K562 (cell line): ENCODE data around the gene SERPINA1. TPM values are rescaled to one million over a fixed set of nuclear protein-coding genes. Genes with fewer than 3 reads are reported as not detected.

Experiments used
- ATAC-seq: fragments of 200-7000 bp; cut with Tn5 transposase; 3 replicates; pipeline ENCODE4 v1.9.1; 2020; ENCODE audit warnings: moderate library complexity
- BruUV-seq: library from RNA; stranded (reverse); fragments of 400-500 nt; replicated peaks from 2 replicates; lab custom pipeline; 2021; lab: Mats Ljungman, UMichigan
- CTCF ChIA-PET: fragments of 300-600 bp; formaldehyde crosslinking; extraction: SDS; loops from one replicate; lab custom pipeline; 2021; ENCODE audit warnings: low intra/inter-chr PET ratio; lab: Yijun Ruan, JAX
- POLR2A ChIA-PET: fragments of 300-600, 350-650 bp; sonication (Branson Sonifier 250); formaldehyde crosslinking; extraction: SDS; loops from one replicate; lab custom pipeline; 2021; ENCODE audit warnings: antibody characterized with exemption, inconsistent platforms; lab: Yijun Ruan, JAX
- DNase-seq, 4 experiments: peaks; one replicate each; pipeline versions ENCODE4 v3.0.0 to v3.0.0-alpha.2; 2011 to 2018; ENCODE audit warnings: low spot score in 3 of 4, mixed read lengths in 3 of 4; ENCODE audit errors: extremely low read depth in 1 of 4
- FAIRE-seq: peaks from 2 replicates; lab custom pipeline; 2011; peaks lifted over from hg19 to GRCh38; lab: Jason Lieb, UNC
- H2AFZ ChIP-seq: 2 replicates; pipeline ENCODE4 v1.6.0; 2011; ENCODE audit warnings: low read depth, low read length, control low read depth, inconsistent platforms
- H3K27ac ChIP-seq: fragments of 200-600 bp; 3 replicates; pipeline ENCODE4 v1.8.0; 2011; ENCODE audit warnings: low read depth, mild to moderate bottlenecking, control low read depth, inconsistent platforms, low read length, moderate library complexity, mixed read lengths; ENCODE audit errors: extremely low read depth
- H3K27me3 ChIP-seq, 2 experiments: fragments of 300-600 bp in 1 of 2; 2 replicates in 1 of 2; 3 replicates in 1 of 2; pipeline versions ENCODE4 v1.6.0 to v1.8.0; 2011; ENCODE audit warnings: inconsistent platforms in 2 of 2, low read length in 2 of 2, mild to moderate bottlenecking in 1 of 2, mixed read lengths in 1 of 2, moderate library complexity in 1 of 2; ENCODE audit not compliant: control insufficient read depth in 2 of 2, insufficient read depth in 2 of 2
- H3K36me3 ChIP-seq: fragments of 300-600 bp; 3 replicates; pipeline ENCODE4 v1.8.0; 2011; ENCODE audit warnings: mild to moderate bottlenecking, low read length, inconsistent platforms; ENCODE audit not compliant: control insufficient read depth, insufficient read depth
- H3K4me1 ChIP-seq, 2 experiments: fragments of 200-600 bp in 1 of 2; replicated peaks in 1 of 2; 2 replicates in 1 of 2; 3 replicates in 1 of 2; pipeline versions ENCODE4 v1.5.1 to v1.8.0; 2011; ENCODE audit warnings: inconsistent platforms in 2 of 2, low read length in 2 of 2, mild to moderate bottlenecking in 1 of 2, mixed read lengths in 1 of 2, moderate library complexity in 1 of 2; ENCODE audit not compliant: control insufficient read depth in 2 of 2, insufficient read depth in 2 of 2
- H3K4me2 ChIP-seq: 2 replicates; pipeline ENCODE4 v1.6.1; 2011; ENCODE audit warnings: low read length, control low read depth, inconsistent platforms, mixed read lengths; ENCODE audit not compliant: insufficient read depth
- H3K4me3 ChIP-seq: fragments of 200-600 bp; sonication (generic), shearing (Covaris generic); 2 replicates; pipeline ENCODE4 v1.5.1; 2016; ENCODE audit warnings: control low read depth, inconsistent platforms
- H3K79me2 ChIP-seq: fragments of 200-600 bp; 3 replicates; pipeline ENCODE4 v1.8.0; 2011; ENCODE audit warnings: low read length, inconsistent platforms; ENCODE audit not compliant: control insufficient read depth, insufficient read depth
- H3K9ac ChIP-seq, 2 experiments: 2 replicates each; pipeline versions ENCODE4 v1.6.0 to v1.6.1; 2011; ENCODE audit warnings: low read depth in 2 of 2, low read length in 2 of 2, control low read depth in 1 of 2, inconsistent platforms in 1 of 2, mild to moderate bottlenecking in 1 of 2, mixed read lengths in 1 of 2; ENCODE audit not compliant: insufficient read depth in 1 of 2
- H3K9me1 ChIP-seq: one replicate; pipeline ENCODE4 v1.6.0; 2011; ENCODE audit warnings: inconsistent platforms, mild to moderate bottlenecking, low read length, moderate library complexity; ENCODE audit not compliant: control insufficient read depth, insufficient read depth
- H3K9me3 ChIP-seq: replicated peaks from 2 replicates; pipeline ENCODE4 v1.5.1; 2011; ENCODE audit warnings: low read depth, low read length, inconsistent platforms; ENCODE audit not compliant: control insufficient read depth, insufficient read depth
- H4K20me1 ChIP-seq: replicated peaks from 2 replicates; pipeline ENCODE4 v1.6.1; 2011; ENCODE audit warnings: low read length, inconsistent platforms, mixed read lengths; ENCODE audit not compliant: control insufficient read depth, insufficient read depth
- DACH1 ChIP-seq: fragments of 450-650 bp; IDR thresholded peaks from 2 replicates; pipeline ENCODE4 v1.6.1; 2018; ENCODE audit not compliant: partially characterized antibody
- PRPF4 ChIP-seq: fragments of 200-400 bp; formaldehyde crosslinking; IDR thresholded peaks from one replicate; pipeline ENCODE4 v1.6.1; 2017; ENCODE audit warnings: low read length, low read depth, mild to moderate bottlenecking; ENCODE audit not compliant: insufficient read depth, poor library complexity, severe bottlenecking
- SMAD1 ChIP-seq: fragments of 150-350 bp; IDR thresholded peaks from 2 replicates; pipeline ENCODE4 v1.6.1; 2014; ENCODE audit warnings: low read length, low read depth; ENCODE audit not compliant: partially characterized antibody
- TEAD2 ChIP-seq: fragments of 450-650 bp; IDR thresholded peaks from 2 replicates; pipeline ENCODE4 v1.6.1; 2016; ENCODE audit warnings: missing genetic modification characterization, control low read depth, missing compliant biosample characterization
- WGBS: fragments of 100-300 bp; shearing (Covaris generic); methylation state at CpG from one replicate; pipeline ENCODE4 v1.1.6; 2016; ENCODE audit warnings: low coverage, mixed read lengths; ENCODE audit not compliant: insufficient coverage; ENCODE audit errors: missing lambda C conversion rate; 5-methylcytosine and 5-hydroxymethylcytosine counted together
- in situ Hi-C: fragments of 300-500 bp; cut with MboI; formaldehyde crosslinking; loops from 4 replicates; pipeline ENCODE4 v1.15.0; 2018; ENCODE audit warnings: inconsistent platforms, mixed read lengths
- intact Hi-C: fragments of 100-400 bp; cut with micrococcal nuclease; formaldehyde crosslinking; loops from 2 replicates; pipeline ENCODE4 v1.14.2; 2022
- polyA plus RNA-seq, 8 experiments: library from polyadenylated mRNA; depleted of rRNA in 4 of 8; stranded (reverse) in 5 of 8; unstranded in 3 of 8; fragments of >200 nt; fragmentation: Nextera tagmentation in 2 of 8; fragmentation: Illumina TruSeq in 1 of 8; extraction: Ambion mirVana in 2 of 8; extraction: Trizol in 1 of 8; gene quantifications; 2 replicates each; pipeline versions ENCODE4 v1.2.1 to v1.2.3, GENCODE V29; 2011 to 2014; ENCODE audit warnings: inconsistent platforms in 1 of 8, missing spikeins in 1 of 8
- total RNA-seq, 7 experiments: library from RNA; depleted of rRNA in 6 of 7; stranded (reverse); fragments of >200 nt in 6 of 7; fragmentation: Illumina TruSeq in 2 of 7; extraction: Trizol in 2 of 7; gene quantifications; 2 replicates each; pipeline versions ENCODE4 v1.2.1 to v1.2.3, GENCODE V29; 2011 to 2021; ENCODE audit warnings: low replicate concordance in 1 of 7
- TF ChIP-seq, protein P1 (sequence below): fragments of 450-650 bp; IDR thresholded peaks from 2 replicates; pipeline ENCODE4 v1.6.1; 2016; ENCODE audit warnings: low read depth
- TF ChIP-seq, protein P2 (sequence below): fragments of 250-450 bp; sonication (Bioruptor Pico); IDR thresholded peaks from 2 replicates; pipeline ENCODE4 v1.9.0; 2021; ENCODE audit warnings: mild to moderate bottlenecking
- TF ChIP-seq, protein P3 (sequence below), 3 experiments: fragments of 200-800 bp in 1 of 3; fragments of 250-450 bp in 1 of 3; fragments of 450-650 bp in 1 of 3; sonication (Bioruptor Pico) in 1 of 3; sonication (Bioruptor generic) in 1 of 3; formaldehyde crosslinking in 1 of 3; IDR thresholded peaks; 2 replicates each; pipeline versions ENCODE4 v1.6.1 to v1.8.0; 2016 to 2022; ENCODE audit warnings: mild to moderate bottlenecking in 2 of 3, missing genetic modification characterization in 2 of 3, missing compliant biosample characterization in 1 of 3, moderate library complexity in 1 of 3

Gene SERPINA1
- total and polyA plus RNA-seq, 9 of the 15 experiments (the other 6 are each of a cell fraction or from before 2014, with no cell fraction given) = 4.1 TPM; not detected in 8

DNA sequence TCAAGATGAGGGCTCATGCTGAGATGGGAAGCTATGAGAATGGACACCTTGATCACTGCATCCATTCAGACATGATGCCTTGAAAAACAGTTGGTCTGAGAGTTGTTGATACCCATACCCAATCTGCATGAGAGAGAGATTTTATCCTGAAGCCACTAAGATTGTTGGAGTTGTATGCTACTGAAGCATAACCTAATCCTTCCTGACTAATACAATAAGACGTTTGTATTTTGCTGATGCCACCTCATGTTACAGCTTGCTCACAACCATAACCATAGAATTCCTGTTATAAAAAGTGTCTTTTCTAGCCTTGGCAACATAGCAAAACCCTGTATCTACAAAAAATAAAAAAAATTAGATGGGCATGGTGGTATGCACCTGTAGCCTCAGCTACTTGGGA, 12.7 kb upstream of the SERPINA1 start:
- TF ChIP-seq SMAD1 = no peak
- no peak for TF ChIP-seq PRPF4
- TF ChIP-seq, protein P1, sequence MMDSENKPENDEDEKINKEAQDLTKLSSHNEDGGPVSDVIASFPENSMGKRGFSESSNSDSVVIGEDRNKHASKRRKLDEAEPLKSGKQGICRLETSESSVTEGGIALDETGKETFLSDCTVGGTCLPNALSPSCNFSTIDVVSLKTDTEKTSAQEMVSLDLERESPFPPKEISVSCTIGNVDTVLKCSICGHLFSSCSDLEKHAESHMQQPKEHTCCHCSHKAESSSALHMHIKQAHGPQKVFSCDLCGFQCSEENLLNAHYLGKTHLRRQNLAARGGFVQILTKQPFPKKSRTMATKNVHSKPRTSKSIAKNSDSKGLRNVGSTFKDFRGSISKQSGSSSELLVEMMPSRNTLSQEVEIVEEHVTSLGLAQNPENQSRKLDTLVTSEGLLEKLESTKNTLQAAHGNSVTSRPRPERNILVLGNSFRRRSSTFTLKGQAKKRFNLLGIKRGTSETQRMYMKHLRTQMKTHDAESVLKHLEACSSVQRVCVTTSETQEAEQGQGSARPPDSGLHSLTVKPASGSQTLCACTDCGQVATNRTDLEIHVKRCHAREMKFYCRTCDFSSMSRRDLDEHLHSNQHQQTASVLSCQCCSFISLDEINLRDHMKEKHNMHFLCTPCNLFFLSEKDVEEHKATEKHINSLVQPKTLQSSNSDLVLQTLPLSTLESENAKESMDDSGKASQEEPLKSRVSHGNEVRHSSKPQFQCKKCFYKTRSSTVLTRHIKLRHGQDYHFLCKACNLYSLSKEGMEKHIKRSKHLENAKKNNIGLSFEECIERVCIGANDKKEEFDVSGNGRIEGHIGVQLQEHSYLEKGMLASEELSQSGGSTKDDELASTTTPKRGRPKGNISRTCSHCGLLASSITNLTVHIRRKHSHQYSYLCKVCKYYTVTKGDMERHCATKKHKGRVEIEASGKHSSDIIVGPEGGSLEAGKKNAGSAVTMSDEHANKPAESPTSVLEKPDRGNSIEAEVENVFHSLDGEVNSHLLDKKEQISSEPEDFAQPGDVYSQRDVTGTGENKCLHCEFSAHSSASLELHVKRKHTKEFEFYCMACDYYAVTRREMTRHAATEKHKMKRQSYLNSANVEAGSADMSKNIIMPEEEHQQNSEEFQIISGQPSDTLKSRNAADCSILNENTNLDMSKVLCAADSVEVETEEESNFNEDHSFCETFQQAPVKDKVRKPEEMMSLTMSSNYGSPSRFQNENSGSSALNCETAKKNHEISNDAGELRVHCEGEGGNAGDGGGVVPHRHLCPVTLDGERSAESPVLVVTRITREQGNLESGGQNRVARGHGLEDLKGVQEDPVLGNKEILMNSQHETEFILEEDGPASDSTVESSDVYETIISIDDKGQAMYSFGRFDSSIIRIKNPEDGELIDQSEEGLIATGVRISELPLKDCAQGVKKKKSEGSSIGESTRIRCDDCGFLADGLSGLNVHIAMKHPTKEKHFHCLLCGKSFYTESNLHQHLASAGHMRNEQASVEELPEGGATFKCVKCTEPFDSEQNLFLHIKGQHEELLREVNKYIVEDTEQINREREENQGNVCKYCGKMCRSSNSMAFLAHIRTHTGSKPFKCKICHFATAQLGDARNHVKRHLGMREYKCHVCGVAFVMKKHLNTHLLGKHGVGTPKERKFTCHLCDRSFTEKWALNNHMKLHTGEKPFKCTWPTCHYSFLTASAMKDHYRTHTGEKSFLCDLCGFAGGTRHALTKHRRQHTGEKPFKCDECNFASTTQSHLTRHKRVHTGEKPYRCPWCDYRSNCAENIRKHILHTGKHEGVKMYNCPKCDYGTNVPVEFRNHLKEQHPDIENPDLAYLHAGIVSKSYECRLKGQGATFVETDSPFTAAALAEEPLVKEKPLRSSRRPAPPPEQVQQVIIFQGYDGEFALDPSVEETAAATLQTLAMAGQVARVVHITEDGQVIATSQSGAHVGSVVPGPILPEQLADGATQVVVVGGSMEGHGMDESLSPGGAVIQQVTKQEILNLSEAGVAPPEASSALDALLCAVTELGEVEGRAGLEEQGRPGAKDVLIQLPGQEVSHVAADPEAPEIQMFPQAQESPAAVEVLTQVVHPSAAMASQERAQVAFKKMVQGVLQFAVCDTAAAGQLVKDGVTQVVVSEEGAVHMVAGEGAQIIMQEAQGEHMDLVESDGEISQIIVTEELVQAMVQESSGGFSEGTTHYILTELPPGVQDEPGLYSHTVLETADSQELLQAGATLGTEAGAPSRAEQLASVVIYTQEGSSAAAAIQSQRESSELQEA = no peak
- TF ChIP-seq, protein P2, sequence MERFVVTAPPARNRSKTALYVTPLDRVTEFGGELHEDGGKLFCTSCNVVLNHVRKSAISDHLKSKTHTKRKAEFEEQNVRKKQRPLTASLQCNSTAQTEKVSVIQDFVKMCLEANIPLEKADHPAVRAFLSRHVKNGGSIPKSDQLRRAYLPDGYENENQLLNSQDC (CRISPR knock-in tag) = no peak
- TF ChIP-seq TEAD2 (tag) = no peak
- TF ChIP-seq DACH1 = no peak
- TF ChIP-seq, protein P3, sequence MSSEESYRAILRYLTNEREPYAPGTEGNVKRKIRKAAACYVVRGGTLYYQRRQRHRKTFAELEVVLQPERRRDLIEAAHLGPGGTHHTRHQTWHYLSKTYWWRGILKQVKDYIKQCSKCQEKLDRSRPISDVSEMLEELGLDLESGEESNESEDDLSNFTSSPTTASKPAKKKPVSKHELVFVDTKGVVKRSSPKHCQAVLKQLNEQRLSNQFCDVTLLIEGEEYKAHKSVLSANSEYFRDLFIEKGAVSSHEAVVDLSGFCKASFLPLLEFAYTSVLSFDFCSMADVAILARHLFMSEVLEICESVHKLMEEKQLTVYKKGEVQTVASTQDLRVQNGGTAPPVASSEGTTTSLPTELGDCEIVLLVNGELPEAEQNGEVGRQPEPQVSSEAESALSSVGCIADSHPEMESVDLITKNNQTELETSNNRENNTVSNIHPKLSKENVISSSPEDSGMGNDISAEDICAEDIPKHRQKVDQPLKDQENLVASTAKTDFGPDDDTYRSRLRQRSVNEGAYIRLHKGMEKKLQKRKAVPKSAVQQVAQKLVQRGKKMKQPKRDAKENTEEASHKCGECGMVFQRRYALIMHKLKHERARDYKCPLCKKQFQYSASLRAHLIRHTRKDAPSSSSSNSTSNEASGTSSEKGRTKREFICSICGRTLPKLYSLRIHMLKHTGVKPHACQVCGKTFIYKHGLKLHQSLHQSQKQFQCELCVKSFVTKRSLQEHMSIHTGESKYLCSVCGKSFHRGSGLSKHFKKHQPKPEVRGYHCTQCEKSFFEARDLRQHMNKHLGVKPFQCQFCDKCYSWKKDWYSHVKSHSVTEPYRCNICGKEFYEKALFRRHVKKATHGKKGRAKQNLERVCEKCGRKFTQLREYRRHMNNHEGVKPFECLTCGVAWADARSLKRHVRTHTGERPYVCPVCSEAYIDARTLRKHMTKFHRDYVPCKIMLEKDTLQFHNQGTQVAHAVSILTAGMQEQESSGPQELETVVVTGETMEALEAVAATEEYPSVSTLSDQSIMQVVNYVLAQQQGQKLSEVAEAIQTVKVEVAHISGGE (CRISPR knock-in tag; IDR thresholded peaks at IDR 0.05) = no peak
- ChIA-PET CTCF (no interaction called here), POLR2A (interaction anchor here (0.6 kb wide), 1 partner anchor 1032 kb away, joined by 3 read pairs; no protein-coding TSS in a partner anchor)
- Histone ChIP-seq H3K4me2 (no peak overlapping the region), H3K4me1 (no peaks in the 10 kb centered on the region), H3K36me3 (no peaks in the 10 kb centered on the region), H3K9me3 (no peaks in the 10 kb centered on the region), H3K9me1 (no peaks in the 10 kb centered on the region), H2AFZ (no peak overlapping the region), H4K20me1 (no peaks in the 10 kb centered on the region), H3K79me2 (no peaks in the 10 kb centered on the region), H3K9ac (no peak overlapping the region), H3K27me3 (no peaks in the 10 kb centered on the region), H3K4me3 (no peak overlapping the region), H3K27ac (no peak overlapping the region)
- DNase-seq = no peak
- no peak for ATAC-seq
- in situ Hi-C loops (no loop called here), intact Hi-C loops (no loop called here)
- FAIRE-seq = no peak
- 10% methylated on average over 1 of the region's 1 CpG for WGBS
- BruUV-seq = no TSS peak
